Measurements from ENCODE around the gene GHR.
A peak's percentile ranks its signal among the peaks of the same experiment; 100 is the strongest.

Gene GHR

GRCh38 chr5:42423285-42424165 lies at the start of gene GHR:
GHR (plus strand) TSS chr5:42423439; CDS start chr5:42565875, 142,436 bp downstream.
- peak; percentile 89 for DNase-seq

- no peak for DNase-seq
These were observed 48.5 kb upstream of the GHR start for GRCh38 chr5:42374679-42375273.

GRCh38 chr5:42377496-42377895 lies 45.7 kb upstream of the GHR start:
- DNase-seq, result no peak

GRCh38 chr5:42381973-42382372 lies 41.3 kb upstream of the GHR start:
- no peak for DNase-seq

- no peak for DNase-seq
These were observed 35.7 kb upstream of the GHR start for GRCh38 chr5:42387563-42387962.

- no peak for DNase-seq
These were observed 33.1 kb upstream of the GHR start for GRCh38 chr5:42390115-42390514.

- DNase-seq, result no peak
These were observed 30.3 kb upstream of the GHR start for GRCh38 chr5:42392917-42393316.

GRCh38 chr5:42396111-42396510 lies 27.1 kb upstream of the GHR start:
- DNase-seq, result no peak

- no peak for DNase-seq
These were observed 26.0 kb upstream of the GHR start for GRCh38 chr5:42397267-42397666.

GRCh38 chr5:42399702-42400101 lies 23.5 kb upstream of the GHR start:
- no peak for DNase-seq

GRCh38 chr5:42400474-42400873 lies 22.8 kb upstream of the GHR start:
- DNase-seq, result no peak

- DNase-seq, result no peak
These were observed 20.0 kb upstream of the GHR start for GRCh38 chr5:42403236-42403635.

GRCh38 chr5:42404366-42404765 lies 18.9 kb upstream of the GHR start:
- no peak for DNase-seq

- DNase-seq, result no peak
These were observed 3.9 kb upstream of the GHR start for GRCh38 chr5:42419294-42419693.

GRCh38 chr5:42422656-42423280 lies 471 bp upstream of the GHR start:
- no peak for DNase-seq

- DNase-seq, result no peak
These were observed 2.8 kb downstream of the GHR start for GRCh38 chr5:42426016-42426415.

GRCh38 chr5:42429694-42430093 lies 6.5 kb downstream of the GHR start:
- DNase-seq, result no peak

- no peak for DNase-seq
These were observed 10.9 kb downstream of the GHR start for GRCh38 chr5:42434047-42434724.

GRCh38 chr5:42436051-42436450 lies 12.8 kb downstream of the GHR start:
- no peak for DNase-seq

GRCh38 chr5:42454216-42454995 lies 31.2 kb downstream of the GHR start:
- no peak for DNase-seq

- DNase-seq, result no peak
These were observed 37.8 kb downstream of the GHR start for GRCh38 chr5:42461033-42461432.

GRCh38 chr5:42461507-42461906 lies 38.3 kb downstream of the GHR start:
- no peak for DNase-seq

- DNase-seq, result no peak
These were observed 38.8 kb downstream of the GHR start for GRCh38 chr5:42462083-42462482.
